Stimulated activated naive CD8-positive, alpha-beta T cell treated with anti-CD3 and anti-CD28 coated beads, Interleukin-15, Interleukin-2, amounts not matched to agents 100 U/mL and 50 U/mL, for 24 hours (primary cell): ENCODE measurements around the gene SSRP1.
A peak's percentile ranks its signal among the peaks of the same experiment; 100 is the strongest.

ENCODE experiments used
- ATAC-seq: fragments of 150-1000 bp; cut with Tn5 transposase; one replicate; pipeline ENCODE4 v1.10.0; 2021
- DNase-seq: peaks from one replicate; pipeline ENCODE4 v3.0.0; 2021

SSRP1 gene

GRCh38 chr11:57315491-57315890 lies 20.2 kb downstream of the SSRP1 start:
- ATAC-seq = no peak
- no peak for DNase-seq

DNA sequence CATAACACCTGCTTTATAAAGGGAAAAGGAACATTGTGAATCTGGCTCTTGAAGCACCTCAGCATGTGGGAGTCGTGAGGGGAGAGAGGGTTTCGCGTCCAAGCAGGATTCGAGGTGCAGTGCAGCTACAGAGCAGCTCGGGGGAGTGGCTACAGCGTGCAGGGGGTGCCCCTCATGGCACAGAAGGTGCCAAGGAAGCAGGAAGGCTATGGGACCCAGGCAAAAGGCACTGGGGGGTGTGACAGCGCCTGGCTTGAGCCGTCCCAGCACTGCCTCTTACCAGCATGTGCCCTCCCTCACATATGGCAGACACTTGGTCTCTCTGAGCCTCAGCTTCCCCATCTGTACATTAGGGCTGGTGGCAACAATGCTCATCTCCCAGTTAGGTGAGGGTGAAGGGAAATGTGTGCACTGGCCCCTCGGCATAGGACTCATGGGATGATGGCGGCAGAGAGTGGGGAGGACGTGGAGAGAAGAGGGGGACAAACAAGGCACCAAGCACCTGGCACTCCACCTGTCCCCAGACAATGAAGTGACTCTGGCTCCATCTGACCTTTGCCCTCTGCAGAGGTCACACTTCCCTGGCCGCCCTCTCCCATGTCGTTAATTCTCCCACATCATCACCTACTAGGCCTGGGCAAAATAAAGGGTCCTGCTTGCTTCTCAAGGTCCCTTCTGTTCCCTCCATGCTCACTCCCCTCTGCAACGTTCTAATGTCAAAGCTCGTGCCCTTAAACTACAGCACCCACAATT lies 21.3 kb downstream of the SSRP1 start:
- no peak for DNase-seq
- ATAC-seq = no peak

- DNase-seq = no peak
- ATAC-seq = no peak
Observed at GRCh38 chr11:57313788-57314135, 21.9 kb downstream of the SSRP1 start.

- ATAC-seq = no peak
- no peak for DNase-seq
Observed at GRCh38 chr11:57313071-57313787, 22.5 kb downstream of the SSRP1 start.

- ATAC-seq (no peak), DNase-seq (no peak)
Observed at GRCh38 chr11:57312511-57313021, 23.1 kb downstream of the SSRP1 start.

GRCh38 chr11:57311109-57311936 lies 24.4 kb downstream of the SSRP1 start:
- peak; percentile 86 for DNase-seq
- peak; percentile 99 for ATAC-seq

GRCh38 chr11:57310630-57311086 lies 25.0 kb downstream of the SSRP1 start:
- ATAC-seq (no peak), DNase-seq (no peak)

DNA sequence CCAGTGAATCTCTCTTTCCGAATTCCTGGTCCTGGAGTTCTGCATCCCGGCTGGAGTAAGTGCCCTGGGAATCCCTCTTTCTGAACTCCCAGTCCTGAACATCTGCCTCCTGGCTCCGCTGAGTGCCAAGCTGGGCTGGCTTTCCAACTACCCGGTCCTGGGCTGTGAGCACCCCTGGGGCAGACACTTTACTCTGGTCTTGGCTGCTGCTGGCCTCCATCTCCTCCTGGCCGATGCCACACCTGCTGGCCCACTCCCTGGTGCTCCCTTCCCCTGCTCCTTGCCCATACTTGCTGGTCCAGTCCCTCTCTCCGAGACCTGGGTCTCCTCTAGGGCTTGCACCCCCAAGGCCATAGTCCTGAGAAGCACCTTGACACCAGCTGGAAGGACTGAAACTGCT lies 25.6 kb downstream of the SSRP1 start:
- DNase-seq (no peak), ATAC-seq (no peak)

GRCh38 chr11:57309106-57310059 lies 26.3 kb downstream of the SSRP1 start:
- no peak for ATAC-seq
- no peak for DNase-seq

DNA sequence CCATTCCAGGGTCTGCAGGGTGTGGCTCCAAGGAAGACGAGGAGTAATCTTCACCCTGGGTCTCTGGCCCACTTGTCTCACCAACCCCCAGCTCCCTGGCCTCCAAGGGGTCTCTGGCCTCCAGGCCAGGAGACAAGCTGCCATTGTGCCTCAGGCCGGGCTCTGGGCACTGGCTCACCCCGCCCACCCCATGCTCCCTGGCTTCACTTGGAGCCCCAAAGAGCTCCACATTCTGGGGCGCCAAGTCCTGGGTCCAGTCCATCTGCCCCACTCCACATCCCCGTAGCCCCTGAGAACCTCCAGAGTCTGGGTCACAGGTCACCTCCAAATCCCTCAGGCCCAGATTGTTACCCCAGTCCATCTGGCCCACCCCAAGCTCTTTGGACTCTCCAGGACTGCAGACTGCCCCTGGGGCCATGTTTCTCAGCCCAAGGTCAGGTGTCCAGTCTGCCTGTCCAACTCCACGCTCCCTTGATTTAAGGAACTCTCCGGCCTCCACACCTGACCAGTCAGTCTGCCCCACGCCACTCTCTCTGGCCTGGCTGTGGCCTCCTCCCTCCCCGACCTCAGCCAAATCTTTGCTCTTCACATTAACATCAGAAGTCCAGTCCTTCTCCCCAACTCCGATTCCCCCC lies 27.1 kb downstream of the SSRP1 start:
- DNase-seq (no peak), ATAC-seq (no peak)

DNA sequence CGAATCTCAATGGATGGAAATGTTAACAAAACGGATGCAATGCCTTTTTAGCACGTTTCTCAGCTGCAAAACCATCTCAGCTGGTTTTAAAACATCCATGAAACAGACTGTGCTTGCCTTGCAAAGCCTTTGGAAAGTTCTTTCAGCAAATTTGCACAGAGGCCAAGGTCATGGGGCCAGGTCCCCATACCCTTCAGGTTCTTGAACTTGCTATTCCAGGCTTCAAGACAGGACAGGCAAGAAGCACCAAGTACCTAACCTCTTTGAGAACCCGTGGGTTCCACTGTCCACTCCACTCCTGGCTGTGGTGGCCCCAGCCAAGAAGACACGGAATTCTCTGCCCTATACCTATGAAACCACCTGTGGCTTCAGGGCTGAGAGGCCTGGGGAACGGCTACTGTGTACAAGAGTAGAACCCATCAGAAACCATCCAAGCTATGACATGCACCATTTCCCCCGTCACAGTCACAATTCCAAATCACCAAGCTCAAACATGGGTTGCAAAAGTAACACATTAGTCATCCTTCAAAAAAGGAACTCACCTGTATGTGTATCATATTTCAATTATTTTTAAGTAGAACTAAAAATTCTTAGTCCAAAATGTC lies 27.9 kb downstream of the SSRP1 start:
- ATAC-seq (no peak), DNase-seq (no peak)

DNA sequence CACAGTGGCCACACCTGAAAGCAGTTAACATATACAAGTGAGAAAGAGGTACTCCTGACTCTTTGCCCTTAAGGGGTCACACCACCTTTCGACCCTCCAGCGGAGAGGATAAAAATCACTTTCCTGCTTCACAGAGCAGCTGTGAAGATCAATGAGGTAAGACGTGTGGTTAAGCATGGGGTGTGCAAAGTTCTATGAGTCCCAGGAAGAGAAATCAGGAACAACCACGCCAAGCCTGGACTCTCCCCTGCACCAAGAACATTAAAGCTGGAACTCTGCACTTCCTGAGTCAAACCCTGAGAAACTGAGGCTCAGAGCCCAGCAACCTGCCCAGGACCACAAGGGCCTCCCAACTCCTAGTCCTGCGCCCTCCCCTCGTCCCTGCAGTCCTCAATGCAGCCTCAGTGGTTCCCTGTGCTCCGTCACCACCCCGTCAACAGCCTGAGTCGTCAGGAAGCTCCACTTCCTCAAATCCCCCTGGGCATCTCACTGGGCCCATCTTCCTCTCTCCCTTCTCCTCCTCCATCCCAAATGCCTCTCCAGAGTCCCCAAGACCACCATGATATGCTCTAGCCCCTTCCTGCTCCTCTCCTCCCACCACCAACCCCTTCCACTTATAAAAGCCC lies 28.6 kb downstream of the SSRP1 start:
- ATAC-seq (no peak), DNase-seq (no peak)

DNA sequence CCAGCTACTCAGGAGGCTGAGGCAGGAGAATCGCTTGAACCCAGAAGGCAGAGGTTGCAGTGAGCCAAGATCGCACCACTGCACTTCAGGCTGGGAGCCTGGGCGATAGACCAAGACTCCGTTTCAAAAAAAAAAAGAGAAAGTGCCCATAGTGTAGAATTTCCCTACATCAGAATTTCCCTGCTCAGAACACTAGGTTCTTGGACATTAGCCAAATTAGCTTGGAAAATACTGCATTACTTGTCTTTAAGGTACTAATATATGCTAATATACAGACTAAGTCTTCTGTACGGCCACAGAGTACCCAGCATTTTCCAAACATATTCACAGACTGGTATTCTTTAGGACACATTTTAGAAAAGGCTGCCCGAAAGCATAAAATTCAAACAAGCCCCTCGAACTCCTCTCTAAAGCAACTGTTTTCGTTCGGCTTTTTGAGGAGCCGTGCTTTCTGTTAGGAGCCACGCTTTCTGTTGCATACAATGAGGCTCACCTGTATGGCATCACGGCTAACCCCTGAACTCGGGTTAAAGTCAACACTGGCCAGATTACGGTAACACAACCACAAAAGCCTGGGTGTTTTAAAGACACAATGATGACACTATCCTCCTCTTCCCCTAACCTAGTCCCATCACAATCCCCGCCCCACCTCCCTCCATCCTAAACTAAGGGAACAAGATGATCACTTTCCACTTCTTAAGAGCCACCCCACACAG lies 29.4 kb downstream of the SSRP1 start:
- ATAC-seq (no peak), DNase-seq (no peak)

- DNase-seq = no peak
- no peak for ATAC-seq
Observed at GRCh38 chr11:57305523-57305922, 30.2 kb downstream of the SSRP1 start.

DNA sequence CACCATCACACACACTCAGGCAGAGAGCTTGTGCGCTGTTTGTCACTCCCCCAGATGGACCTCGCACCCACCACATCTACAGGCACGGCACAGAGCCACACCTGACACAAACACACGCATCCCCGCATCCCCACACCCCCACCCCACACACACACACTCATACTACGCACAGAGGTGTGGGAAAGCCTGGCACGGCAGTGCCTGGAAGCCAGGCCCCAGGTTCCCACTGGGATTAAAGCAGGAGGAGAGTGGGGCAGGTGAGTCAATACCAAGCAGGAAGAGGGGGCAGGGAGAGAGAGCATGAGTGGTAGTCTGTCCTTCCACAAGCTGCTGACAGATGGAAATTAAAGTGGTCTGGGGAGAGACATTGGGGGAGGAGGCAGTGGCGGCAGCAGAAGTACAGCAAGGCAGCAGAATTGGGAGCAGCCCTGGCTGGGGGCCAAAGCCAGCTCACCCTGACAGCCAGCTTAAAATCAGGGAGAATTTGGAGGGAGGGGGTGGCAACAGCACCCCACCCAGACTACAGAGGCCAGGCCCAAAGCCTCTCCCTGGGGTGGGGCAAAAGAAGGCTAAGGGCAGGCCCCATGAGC lies 31.6 kb downstream of the SSRP1 start:
- ATAC-seq (no peak), DNase-seq (no peak)

DNA sequence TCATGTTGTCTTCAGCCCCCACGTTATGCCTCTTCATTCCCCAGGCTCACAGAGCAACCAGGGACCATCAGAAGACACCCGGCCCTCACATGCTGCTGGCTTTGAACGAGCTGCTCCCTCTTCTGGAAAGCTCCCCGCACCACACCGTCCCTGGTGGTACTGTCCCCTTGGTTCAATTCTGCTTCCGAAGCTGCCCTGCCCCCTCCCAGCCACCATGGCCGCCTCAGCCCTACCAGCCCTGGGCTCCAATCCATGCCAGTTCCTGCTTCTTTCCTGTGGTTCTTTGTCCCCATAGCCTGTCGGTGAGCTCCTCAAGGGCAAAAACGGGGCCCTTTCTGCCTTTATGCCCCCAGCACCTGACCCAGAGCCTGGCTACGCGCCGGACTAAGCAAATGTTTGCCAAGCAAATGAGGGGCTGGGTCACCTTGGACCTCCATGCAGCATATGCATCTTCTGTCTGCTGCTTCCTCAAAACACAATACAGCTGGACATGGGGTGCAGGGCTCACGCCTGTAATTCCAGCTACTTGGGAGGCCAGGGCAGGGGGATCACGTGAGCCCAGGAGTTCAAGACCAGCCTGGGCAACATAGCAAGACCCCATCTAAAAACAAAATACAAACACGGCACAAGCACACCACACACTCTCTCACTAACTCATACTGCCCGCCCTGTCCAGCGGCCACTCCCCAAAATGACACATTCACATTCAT lies 32.3 kb downstream of the SSRP1 start:
- DNase-seq (no peak), ATAC-seq (no peak)

DNA sequence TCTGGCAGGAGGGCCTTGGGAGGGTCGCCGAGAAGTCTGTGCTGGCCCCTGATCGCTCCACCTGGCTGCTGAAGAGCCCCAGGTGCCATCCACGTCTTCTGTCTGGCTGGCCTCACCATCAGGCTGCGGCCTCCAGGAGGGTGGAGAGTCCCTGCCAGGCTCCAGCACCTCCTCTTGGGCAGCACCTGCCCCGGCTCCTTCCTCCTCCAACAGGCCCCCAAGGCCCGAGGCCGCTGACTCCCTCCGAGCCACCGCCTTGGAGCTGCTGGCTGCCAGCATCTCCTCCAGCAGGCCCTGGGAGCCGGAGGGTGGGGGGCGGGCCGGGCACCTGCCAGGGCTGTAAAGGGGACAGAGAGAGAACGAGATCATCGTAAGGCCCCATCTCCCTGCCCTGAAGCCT lies 33.2 kb downstream of the SSRP1 start:
- ATAC-seq (no peak), DNase-seq (no peak)

DNA sequence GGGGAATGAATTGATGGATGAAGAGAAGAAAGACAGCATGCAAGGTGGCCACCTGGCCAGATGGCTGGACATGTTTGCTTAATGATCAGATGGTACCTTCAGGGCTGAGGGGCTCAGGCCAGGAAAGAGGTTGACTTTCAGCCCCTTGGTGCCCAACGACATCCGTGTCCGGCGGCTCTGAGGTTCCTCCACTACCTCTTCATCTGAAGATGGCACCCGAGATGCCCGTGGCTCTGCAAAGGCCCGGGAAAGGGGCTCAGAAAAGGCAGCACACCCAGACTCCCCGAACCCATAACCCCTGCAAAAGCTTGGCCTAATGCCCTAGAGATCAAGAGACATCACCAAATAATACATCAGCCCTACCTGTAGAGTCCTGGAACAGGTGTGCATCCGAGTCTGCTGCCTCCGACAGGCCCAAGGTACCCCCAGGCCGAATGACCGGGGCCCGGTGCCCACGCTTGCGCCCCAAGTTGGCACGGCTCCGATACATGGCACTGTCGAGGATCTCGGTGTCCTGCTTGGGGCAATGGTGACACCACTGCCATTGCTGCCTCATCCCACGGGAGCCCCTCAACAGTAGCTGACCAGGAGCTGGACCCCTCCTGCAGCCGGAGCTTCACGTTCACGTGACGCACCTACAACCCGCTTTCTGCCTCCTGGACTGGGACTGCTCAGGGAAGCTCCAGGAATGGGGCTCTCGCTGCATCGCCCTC lies 33.8 kb downstream of the SSRP1 start:
- no peak for ATAC-seq
- DNase-seq = no peak
